GM03348 (cell line): ENCODE results near the gene MET.
"Not testable (repeated sequence)": the region's sequence is repeated elsewhere in the genome, so short reads cannot be mapped to it uniquely, and the experiment has no call there.

Experiments
- DNase-seq: peaks from one replicate; pipeline ENCODE4 v3.0.0; 2012; ENCODE audit warnings: low spot score

Gene MET

GRCh38 chr7:116728413-116728812, 56.4 kb downstream of the MET start:
- DNase-seq = no peak

DNA sequence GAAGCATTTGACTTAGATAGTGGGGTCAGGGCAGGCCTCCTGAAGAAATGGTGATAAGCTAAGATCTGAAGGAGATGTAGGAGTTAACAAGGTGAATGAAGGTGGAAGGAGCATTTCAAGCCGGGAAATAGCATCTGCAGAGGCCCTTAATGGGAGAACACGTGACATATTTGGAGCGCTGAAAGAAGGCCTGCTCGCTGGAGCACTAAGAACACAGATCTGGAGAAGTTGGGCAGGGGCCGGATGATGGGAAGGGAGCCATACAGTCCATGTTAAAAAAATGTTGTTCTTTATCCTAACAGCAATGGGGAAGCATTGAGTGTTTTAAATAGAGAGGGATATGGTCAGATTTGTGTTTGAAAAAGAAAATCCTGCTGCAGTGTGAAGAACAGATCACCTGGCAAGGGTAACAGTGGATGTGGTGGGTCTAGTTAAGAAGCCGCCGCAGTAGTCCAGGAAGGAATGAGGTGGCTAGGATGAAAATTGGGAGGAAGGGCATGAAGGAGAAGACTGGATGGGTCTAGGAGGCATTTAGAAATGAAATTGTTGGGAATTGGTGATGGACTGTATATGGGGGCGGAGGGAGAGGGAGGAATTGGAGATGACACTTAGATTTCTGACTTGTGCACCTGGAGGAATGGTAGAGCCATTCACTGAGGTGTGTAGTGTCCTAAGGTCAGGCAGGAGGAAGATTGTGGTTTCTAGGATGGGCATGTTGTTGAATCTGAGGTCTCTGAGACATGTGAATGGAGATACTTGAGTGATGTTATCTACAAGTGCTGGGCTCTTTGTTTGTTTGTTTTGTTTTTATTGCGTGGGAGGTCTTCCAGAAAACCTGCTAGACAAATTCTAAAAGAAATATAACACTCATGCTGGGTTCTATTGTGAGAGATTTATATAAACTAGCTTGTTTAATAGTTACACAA, 58.4 kb downstream of the MET start:
- DNase-seq = no peak

GRCh38 chr7:116731023-116731395, 59.0 kb downstream of the MET start:
- no peak for DNase-seq

DNA sequence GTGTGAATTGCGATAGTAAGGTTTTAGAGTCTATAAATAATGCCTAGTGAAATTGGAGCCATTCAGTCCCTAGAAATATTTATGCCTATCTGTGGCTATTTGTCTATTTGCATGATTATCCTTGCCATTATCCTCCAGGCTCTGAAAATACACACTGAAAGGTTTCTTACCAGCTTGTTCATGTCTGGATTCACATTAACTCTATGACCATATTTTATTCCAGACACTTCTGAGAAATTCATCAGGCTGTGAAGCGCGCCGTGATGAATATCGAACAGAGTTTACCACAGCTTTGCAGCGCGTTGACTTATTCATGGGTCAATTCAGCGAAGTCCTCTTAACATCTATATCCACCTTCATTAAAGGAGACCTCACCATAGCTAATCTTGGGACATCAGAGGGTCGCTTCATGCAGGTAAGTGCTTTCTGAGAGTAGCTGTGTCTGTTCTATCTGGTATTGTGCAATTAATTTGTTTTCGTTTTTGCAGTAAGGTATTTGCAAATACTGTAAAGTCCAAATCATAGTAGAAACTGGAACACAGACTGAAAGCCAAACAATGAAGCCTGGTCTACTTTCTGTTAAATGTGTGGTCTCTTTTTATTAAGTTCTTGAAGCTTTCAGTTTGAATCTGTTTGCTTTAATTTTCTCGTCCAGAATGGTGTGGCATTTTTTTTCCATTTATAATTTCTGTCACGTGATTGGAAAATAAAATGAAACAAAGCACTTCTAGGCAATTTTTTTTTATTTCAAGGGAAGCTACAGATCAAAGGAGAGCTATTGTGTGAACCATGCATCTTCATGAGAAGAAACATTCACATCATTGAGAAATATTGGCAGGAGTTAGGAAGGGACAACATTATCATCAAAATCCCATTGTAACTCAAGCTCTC, 59.7 kb downstream of the MET start:
- DNase-seq = no peak

DNA sequence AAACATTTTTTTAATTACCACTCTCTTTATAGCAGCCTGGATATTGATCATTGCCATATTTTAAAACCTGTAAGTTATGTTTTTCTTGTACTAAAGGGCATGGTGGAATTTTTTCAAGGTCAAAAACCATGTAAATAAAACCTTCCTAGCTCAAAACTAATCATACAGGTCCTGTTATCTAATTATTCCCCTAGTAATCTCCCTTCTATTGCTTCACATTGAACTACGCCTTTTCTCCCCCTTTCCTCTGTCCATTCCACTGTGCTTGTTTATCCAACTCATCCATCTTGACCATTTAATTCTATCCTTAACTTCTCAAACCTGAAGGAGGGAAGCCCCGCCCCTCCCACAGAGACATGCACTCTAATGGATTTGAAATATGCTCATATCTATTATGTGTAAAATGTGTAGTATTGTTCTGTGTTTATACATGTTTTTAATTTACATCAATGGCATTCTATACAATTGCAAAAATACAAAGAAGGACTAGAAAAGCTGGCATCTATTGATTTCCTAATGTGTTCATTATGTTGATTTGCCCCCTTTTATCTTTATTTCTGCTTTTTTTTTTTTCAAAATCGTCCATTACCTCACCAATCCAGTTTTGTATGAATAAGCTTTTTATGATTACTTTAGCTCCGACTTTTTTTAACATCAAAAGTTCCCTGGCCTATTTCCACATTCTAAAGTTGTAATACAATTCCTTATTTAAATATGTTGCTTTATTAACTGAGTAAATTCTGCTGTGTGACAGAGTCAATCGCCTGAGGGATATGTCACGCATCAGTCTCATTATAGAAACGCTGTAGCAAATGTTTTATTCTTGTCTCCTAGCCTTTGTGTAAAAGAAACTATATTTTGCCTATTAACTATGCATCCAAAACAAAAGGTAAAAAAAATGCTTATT, 61.0 kb downstream of the MET start:
- DNase-seq = no peak

DNA sequence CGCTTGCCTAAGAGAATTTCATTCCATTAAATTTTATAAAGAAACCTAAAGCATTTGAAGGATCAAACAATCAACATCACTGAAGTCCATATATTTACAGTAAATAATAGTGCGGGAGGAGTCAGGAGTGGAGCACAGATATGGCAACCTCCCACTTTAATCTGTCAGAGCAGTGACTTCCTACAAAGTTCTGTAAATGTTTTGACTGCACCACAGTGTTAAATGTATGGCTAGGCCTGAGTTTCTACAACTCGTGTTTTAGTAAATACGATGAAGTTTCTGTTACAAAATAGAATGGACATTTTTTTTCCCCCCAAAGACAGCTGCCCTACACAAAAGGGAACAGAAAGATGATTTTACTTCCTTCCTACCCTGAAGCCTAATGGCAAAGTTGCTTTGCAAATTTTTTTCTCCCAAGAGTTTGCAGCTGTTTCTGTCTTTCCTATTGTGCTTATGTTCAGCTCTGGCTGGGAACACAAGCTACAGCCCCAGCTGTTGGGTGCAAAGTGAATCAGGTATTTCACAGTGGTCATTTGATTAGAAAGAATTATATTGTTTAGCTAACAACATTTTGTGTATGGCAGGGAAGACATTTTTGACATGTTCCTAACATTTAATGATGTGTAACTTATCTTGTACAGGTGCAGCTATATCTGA, 62.1 kb downstream of the MET start:
- no peak for DNase-seq

DNA sequence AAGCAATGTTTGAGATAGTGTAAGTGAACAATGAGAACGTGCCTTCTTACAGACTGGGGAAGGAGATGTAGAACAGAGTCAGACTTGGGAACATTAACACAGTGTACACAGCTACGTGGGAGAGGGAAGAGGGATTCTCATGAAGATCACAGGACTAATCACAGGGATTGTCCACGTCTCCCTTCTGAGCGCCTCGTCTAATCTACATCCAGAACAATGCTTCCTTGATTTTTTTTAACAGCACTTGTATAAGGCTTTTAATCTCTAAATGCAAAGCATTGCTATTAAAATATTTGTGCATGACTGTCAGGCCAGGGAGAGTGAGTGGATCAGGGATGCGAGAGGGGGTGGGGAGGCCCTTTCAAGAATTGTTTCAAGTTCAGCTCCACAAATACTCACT, 62.7 kb downstream of the MET start:
- no peak for DNase-seq

- DNase-seq = no peak
Measured at GRCh38 chr7:116736927-116737715, 65.1 kb downstream of the MET start.

DNA sequence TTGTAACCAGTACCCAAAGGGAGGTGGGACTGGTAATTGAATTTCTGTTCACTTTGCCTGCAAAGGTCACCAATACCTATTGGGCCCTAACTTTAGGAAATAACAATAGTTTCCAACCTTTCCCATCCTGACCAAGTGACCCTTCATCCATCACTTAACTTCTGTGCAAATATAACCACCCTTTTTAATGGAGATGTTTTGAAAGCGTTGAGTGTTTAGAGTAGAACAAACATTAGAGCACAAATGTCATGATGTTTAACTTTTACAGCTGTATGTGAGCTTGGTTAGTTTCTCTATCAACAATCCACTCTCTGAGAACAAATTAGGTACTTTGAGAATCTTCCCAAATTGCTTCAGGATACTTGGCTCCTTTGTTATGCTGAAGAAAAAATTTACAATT, 66.4 kb downstream of the MET start:
- DNase-seq = no peak

- no peak for DNase-seq
Measured at GRCh38 chr7:116739307-116739706, 67.3 kb downstream of the MET start.

GRCh38 chr7:116740231-116740630, 68.2 kb downstream of the MET start:
- DNase-seq = no peak

DNA sequence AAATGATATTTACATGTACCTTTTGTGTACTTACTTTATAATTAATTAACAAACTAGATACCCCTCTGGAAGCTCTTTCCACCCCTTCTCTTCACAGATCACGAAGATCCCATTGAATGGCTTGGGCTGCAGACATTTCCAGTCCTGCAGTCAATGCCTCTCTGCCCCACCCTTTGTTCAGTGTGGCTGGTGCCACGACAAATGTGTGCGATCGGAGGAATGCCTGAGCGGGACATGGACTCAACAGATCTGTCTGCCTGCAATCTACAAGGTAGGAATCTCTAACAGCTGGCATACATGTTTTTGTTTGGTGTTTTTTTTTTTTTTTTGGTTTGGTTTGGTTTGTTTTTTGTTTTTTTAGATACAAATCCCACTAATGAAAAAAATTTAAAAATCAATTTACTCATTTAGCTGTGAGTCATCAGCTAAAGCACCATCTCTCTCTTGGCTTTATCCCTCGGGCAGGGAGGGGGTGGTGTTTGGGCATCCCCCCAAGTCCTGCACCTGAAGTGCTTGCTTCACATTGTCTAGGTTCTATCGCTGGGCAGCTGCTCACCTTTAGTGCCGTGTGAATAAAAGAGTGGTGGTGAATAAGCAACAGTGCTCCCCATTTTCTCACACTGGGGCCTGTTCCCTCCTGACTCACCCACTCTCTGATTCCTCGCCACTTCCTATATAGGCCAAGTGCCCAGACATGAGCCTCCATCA, 68.9 kb downstream of the MET start:
- no peak for DNase-seq

GRCh38 chr7:116741625-116742316, 69.8 kb downstream of the MET start:
- DNase-seq = no peak

- DNase-seq = no peak
Measured at GRCh38 chr7:116742641-116743040, 70.6 kb downstream of the MET start.

- not testable (repeated sequence) for DNase-seq
Measured at GRCh38 chr7:116743835-116744234, 71.8 kb downstream of the MET start.

DNA sequence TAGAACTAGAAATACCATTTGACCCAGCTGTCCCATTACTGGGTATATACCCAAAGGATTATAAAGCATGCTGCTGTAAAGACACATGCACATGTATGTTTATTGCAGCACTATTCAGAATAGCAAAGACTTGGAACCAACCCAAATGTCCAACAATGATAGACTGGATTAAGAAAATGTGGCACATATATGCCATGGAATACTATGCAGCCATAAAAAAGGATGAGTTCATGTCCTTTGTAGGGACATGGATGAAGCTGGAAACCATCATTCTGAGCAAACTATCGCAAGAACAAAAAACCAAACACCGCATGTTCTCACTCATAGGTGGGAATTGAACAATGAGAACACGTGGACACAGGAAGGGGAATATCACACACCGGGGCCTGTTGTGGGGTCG, 74.4 kb downstream of the MET start:
- not testable (repeated sequence) for DNase-seq

- DNase-seq = not testable (repeated sequence)
Measured at GRCh38 chr7:116751070-116751469, 79.1 kb downstream of the MET start.

DNA sequence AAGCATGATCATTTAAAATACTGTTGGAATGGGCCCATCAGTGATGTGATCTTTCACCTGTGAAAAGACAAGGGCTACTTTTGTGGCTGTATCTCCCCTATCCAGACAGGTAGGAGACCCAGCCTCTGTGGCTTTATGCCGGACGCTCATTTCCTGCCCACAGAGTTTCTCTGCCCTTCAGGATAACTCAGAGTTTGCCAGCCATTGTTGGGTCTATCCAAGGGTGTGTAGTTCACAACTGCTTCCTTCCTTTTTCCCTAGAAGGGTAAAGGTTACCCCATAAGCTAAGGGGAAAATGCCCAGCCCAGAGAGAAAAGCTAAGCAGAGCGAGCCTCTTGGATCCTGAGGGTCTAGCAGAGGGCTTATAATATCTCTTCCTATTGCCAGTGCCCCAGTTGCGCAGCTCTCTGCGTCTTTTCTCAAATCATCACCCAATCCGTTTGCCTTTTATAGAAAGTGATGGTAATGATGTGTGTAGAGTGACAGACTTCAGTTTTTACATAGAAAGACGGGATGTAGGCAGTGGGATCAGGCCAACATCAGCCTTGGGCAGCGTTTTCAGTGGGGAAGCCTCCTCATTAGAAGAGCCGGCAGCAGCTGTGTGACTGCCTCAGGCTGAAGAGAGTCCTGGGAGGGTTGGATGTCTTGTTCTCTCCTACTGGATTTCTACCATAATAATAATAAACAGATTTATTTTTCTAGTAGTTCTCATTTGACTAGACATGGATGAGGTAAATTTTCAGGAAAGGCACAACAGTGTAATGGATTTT, 80.5 kb downstream of the MET start:
- DNase-seq = no peak

- DNase-seq = no peak
Measured at GRCh38 chr7:116753130-116753529, 81.1 kb downstream of the MET start.
